HG03064 (cell line): ENCODE measurements around the gene PPP3R1.

Experiments used
- ATAC-seq: cut with Tn5 transposase; IDR thresholded peaks from one replicate; pipeline ENCODE4 v1.9.1; 2021; ENCODE audit warnings: low read depth; ENCODE audit not compliant: unreplicated experiment

Gene PPP3R1, protein sequence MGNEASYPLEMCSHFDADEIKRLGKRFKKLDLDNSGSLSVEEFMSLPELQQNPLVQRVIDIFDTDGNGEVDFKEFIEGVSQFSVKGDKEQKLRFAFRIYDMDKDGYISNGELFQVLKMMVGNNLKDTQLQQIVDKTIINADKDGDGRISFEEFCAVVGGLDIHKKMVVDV

GRCh38 chr2:68252400-68253218 lies at the start of gene PPP3R1:
Gene PPP3R1 (minus strand): TSS chr2:68252532. CDS start chr2:68252127, 405 bp downstream.
- peak; percentile 71 for ATAC-seq

DNA sequence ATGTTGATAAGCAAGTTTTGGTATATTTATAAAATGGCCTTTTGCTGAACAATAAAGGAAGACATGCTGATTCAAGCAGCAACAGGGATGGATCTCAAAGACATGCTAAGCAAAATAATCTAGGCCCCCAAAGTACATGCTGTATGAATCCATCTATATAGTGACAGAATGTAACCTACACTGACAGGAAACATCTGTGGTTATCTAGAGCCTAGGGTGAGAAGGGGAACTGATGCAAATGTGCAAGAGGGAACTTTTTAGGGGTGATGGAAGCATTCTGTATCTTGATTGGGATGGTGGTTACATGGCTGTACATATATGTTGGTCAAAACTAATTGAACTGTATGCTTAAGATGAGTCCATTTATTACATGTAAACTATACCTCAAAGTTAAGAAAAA lies 43.2 kb upstream of the PPP3R1 start:
- ATAC-seq, result no peak

DNA sequence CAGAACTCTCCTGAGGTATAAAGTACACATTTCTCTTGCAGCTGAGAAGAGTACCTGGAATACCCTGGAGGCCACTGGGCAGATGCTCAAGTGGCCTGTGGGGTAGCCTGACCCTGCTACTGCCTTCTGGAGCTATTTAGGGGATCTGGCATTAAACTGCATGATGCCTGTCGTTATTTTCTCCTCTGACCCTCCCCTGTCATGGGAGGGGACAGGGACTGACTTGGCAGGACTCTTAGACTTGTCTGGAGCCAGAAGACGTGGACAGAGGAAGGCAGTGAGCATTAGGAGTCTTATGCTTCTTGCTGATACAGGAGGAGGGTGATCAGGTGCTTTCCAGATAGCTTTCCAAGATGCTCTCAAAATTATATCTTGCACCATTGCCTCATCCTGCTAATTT lies 42.6 kb upstream of the PPP3R1 start:
- ATAC-seq, result no peak

DNA sequence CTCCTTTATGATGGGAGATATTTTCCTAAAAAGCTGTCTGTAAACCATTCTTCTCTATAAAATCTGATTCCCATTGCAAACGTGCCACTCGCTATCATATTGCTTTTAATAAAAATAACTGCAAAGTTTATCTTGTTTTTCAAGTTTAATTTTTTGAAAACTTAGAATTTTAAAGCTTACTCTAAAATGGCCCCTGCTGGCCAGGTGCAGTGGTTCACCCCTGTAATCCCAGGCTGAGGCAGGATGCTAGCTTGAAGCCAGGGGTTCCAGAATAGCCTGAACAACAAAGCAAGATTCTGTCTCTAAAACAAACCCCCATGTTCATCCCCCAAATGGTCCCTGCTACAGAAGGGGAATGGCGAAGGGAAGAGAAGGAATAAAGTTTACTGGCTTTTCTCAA lies 41.9 kb upstream of the PPP3R1 start:
- no peak for ATAC-seq

DNA sequence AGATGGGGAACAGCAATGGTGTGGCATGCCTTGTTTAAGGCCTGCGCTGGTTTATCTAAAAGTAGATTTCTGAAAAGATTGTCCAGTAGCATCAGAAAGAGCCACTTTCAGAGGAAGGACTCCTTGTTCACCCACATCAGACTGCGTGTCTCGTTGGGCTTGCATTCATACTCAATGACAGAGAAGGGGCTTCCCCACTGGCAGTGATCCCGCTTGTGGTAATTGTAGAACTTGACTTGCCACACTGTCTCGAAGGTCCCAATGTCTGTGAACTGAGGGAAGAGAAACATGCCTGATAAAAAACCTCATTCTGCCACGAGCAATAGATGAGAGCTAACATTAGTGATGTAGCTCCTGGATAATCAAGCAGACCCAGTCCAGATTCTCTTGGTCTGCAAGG lies 41.4 kb upstream of the PPP3R1 start:
- no peak for ATAC-seq

DNA sequence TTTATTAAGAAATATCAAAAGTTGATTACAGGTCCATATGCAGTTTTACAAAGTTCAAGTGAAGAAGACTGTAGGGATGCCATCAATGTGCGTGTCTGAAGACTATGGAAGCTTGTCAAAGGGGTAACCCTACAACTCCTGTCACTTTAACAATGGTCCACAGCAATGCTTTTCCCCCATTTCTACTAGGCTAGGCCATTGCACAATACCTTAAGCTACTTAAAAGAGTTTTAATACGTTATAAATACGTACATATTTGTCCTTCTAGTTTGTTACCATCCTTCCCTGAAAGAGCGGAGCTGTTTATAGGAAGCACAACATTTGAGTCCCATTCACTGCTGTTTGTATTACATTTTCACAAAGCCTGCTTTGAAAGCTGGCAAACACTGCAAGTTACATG lies 40.7 kb upstream of the PPP3R1 start:
- no peak for ATAC-seq

- ATAC-seq, result no peak
These were observed 39.9 kb upstream of the PPP3R1 start for GRCh38 chr2:68292108-68292710.

- ATAC-seq, result no peak
These were observed 39.0 kb upstream of the PPP3R1 start for GRCh38 chr2:68291314-68291713.

- no peak for ATAC-seq
These were observed 38.6 kb upstream of the PPP3R1 start for GRCh38 chr2:68290901-68291300.

- no peak for ATAC-seq
These were observed 35.5 kb upstream of the PPP3R1 start for GRCh38 chr2:68287580-68288441.

- ATAC-seq, result no peak
These were observed 32.6 kb upstream of the PPP3R1 start for GRCh38 chr2:68284896-68285295.

GRCh38 chr2:68283419-68283812 lies 31.1 kb upstream of the PPP3R1 start:
- ATAC-seq, result no peak

DNA sequence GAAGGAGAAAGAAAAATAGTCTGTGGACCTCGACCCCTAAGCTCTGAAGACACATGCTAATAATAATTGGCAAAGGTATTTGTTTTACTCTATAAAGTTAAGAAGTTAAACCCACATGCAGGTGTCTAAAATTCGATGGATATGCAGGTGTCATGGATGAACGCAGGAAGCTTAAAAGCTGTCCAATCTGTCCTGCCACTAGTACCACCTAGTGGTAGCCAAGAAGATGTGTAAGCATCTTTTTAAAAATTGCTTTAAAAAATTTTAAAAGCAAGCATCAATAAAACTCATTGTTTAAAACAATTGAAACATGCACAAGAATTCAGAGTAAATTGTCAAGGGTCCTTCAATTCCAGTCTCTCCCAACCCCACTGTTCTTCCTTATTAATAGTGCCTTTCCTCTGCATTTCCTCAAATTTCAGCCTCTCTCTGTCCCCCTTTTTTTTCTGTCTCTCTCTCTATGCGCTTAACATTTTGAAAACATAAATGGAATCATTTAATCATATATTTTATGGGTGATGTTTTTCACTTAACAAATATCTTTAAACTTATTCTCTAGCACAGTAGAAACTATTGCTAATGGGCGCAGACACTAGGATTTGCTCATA lies 30.6 kb upstream of the PPP3R1 start:
- ATAC-seq, result no peak

GRCh38 chr2:68280796-68281195 lies 28.5 kb upstream of the PPP3R1 start:
- no peak for ATAC-seq

DNA sequence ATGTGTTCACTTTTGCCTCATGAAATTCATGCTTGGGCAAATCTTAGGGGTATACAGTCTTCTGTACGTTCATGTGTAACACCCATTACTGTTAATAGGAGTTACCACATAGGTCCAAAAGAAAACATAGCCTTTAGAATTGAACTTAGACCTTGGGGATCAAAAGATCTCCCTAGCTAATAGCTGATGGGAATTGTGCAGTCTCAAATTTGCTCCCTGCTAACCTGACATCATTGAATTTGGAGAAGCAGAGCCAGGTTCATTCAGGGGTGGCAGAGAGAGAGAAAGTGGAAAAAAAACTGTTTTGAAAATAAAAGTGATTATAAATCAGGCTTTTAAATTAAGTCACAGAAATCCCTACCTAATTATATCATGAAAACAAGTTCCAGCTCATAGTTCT lies 28.0 kb upstream of the PPP3R1 start:
- no peak for ATAC-seq

GRCh38 chr2:68279691-68280090 lies 27.4 kb upstream of the PPP3R1 start:
- no peak for ATAC-seq

GRCh38 chr2:68278169-68278568 lies 25.8 kb upstream of the PPP3R1 start:
- no peak for ATAC-seq

- ATAC-seq, result no peak
These were observed 21.7 kb upstream of the PPP3R1 start for GRCh38 chr2:68274022-68274421.

DNA sequence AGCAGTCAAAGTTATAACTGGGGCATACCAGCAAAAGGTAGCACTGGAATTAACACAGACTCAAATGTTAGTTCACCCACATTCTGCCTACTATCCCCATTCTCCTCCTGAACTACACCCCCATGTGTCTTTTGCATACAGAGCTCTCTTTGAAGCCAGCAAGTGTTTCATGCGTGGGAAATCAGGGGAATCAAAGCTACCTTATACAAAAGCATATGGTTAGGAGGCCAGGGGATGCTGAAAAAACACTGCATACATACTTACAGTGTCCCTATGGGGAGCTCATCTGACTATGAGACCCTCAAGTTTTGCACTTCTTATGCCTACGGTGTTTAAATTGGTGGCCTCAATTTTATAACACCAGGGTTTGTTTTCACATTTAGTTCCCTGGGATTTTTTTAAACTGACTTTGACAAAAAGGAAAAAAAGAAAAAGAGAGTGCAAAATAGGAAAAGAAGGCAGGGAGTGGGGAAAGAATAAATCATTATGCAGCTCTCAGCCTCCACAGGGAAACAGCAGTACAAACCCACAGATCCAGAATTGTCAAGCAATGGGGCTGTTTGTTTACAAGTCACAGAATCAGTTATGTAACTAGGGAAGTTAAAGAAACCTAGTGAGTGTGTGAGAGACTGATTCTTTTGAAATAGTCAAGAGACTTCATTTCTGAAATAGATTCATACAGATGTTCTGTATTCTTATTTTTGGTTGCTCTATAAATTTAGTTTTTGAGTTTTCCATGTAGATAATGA lies 20.1 kb upstream of the PPP3R1 start:
- no peak for ATAC-seq

DNA sequence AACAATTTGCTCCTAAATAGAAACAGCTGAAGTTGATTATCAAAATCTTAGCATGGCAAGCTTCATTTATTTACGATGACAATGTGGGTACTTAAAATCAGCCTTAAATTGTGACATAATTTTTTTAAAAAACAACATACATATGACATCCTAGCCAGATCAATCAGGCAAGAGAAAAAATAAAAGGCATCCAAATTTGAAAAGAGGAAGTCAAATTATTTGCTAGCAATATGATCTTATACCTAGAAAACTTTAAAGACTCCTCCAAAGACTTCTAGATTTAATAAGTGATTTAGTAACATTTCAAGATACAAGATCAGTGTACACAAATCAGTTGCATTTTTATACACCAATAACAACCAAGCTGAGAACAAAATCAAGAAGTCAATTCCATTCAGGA lies 14.3 kb upstream of the PPP3R1 start:
- no peak for ATAC-seq
